Measurements from ENCODE around the gene TMEM108. TPM values are rescaled to one million over a fixed set of nuclear protein-coding genes. Genes with fewer than 3 reads are reported as not detected.

Gene TMEM108
- total and polyA plus RNA-seq, 9 donors = under 0.01 to 4.2 (median 0.46) TPM; not detected in 2

DNA sequence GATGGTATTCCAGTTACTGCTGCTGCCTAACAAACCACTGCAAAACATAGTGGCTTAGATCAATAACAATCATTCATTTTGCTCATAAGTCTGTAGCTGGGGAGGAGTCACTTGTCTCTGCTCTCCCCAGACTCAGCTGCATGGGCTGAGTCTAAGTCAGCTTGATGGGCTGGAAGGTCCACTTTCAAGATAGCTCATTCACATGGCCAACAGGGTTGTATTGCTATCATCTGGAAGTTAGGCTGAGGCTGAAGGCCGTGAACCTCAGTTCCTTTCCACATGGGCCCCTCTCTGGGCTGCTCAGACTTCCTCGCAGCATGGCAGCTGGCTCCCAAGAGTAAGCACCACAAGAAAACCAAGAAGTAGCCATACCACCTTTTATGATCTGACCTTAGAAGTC, 333.0 kb downstream of the TMEM108 start:
- TF ChIP-seq EP300 (IDR thresholded peaks at IDR 0.05) (no peak), POLR2A (IDR thresholded peaks at IDR 0.05) (no peak)
- TF ChIP-seq, protein P1, sequence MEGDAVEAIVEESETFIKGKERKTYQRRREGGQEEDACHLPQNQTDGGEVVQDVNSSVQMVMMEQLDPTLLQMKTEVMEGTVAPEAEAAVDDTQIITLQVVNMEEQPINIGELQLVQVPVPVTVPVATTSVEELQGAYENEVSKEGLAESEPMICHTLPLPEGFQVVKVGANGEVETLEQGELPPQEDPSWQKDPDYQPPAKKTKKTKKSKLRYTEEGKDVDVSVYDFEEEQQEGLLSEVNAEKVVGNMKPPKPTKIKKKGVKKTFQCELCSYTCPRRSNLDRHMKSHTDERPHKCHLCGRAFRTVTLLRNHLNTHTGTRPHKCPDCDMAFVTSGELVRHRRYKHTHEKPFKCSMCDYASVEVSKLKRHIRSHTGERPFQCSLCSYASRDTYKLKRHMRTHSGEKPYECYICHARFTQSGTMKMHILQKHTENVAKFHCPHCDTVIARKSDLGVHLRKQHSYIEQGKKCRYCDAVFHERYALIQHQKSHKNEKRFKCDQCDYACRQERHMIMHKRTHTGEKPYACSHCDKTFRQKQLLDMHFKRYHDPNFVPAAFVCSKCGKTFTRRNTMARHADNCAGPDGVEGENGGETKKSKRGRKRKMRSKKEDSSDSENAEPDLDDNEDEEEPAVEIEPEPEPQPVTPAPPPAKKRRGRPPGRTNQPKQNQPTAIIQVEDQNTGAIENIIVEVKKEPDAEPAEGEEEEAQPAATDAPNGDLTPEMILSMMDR (IDR thresholded peaks at IDR 0.05) = no peak
- intact Hi-C loops (cut with DNase I) = no loop called here
- WGBS, 3 donors = 96 to 100% (median 96%) methylated on average over 2 of the region's 2 CpGs

DNA sequence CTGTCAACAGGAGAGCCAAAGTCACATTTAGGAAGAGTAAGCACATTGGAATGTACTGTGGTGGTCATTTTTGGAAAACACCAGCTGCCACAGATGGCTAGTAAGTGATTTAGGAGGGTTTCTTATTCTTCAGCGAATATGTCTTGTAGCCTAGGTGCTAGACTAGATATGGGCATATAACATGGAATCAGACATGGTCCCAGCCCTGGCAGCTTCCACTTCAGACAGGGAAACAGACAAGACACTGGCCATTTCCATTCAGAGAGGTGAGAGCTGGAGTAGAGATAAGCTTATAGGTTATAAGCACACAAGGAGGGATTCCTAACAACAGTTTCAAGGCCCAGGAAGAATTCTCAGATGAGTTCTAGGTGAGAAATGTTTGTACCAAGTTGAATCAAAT, 333.5 kb downstream of the TMEM108 start:
- intact Hi-C loops (cut with DNase I) = no loop called here
- no peak for TF ChIP-seq EP300 (IDR thresholded peaks at IDR 0.05)
- TF ChIP-seq, protein P1 (IDR thresholded peaks at IDR 0.05) = no peak
- no peak for TF ChIP-seq POLR2A (IDR thresholded peaks at IDR 0.05)
- no peaks in the 10 kb centered on the region for H3K9me3 ChIP-seq
- DNase-seq = no peak
- WGBS, 3 donors = 88 to 94% (median 94%) methylated on average over 1 of the region's 1 CpG
- no peaks in the 10 kb centered on the region for H3K27me3 ChIP-seq
- no peak overlapping the region for H3K4me3 ChIP-seq
- H3K36me3 ChIP-seq = no peaks in the 10 kb centered on the region
- no peaks in the 10 kb centered on the region for H3K4me1 ChIP-seq (ENCODE audit: insufficient read depth)
- H3K27ac ChIP-seq = no peak overlapping the region

More for the DNA sequence above, 333.0 kb downstream of the TMEM108 start:
- Histone ChIP-seq H3K27ac (no peak overlapping the region), H3K36me3 (no peaks in the 10 kb centered on the region), H3K9me3 (no peaks in the 10 kb centered on the region), H3K4me1 (ENCODE audit: insufficient read depth) (no peaks in the 10 kb centered on the region), H3K4me3 (no peak overlapping the region), H3K27me3 (no peaks in the 10 kb centered on the region)
- DNase-seq = no peak

DNA sequence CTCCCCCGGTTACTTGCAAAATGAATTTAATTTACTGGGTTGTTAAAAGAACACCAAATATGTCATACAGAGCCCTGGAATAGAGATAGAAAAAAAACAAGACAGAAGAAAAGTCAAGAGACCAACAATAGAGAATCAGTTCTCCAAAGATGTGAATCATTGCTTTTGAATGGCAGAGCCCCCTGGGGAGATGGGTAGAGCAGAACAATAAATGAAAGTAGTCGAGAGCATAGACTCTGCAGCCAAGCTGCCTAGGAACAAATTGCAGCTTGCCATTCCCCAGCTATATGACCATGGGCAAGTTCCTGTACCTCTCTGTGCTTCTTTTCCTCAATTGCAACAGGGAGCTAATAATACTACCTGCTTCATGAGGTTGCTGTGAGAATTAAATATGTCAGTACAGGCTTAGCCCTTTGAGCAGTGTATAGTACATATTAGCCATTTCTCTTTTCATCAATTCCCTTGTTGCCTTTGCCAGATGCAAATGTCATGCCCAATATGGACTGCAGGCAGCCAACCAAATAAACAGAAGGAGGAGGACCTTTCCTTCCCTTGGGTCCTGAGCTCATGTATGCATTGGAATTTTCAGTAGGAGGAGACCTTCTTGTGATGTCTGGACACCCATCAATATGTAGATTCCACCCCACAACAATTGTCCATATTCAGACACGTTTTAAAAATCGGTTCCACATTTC, 336.7 kb downstream of the TMEM108 start:
- no peaks in the 10 kb centered on the region for H3K9me3 ChIP-seq
- no peaks in the 10 kb centered on the region for H3K4me1 ChIP-seq (ENCODE audit: insufficient read depth)
- no peak for DNase-seq
- TF ChIP-seq POLR2A (IDR thresholded peaks at IDR 0.05) = no peak
- TF ChIP-seq, protein P1 (IDR thresholded peaks at IDR 0.05) = no peak
- no peaks in the 10 kb centered on the region for H3K27me3 ChIP-seq
- 67 to 71% (median 68%) methylated on average over 4 of the region's 4 CpGs for WGBS, 3 donors
- intact Hi-C loops (cut with DNase I) = no loop called here
- no peaks in the 10 kb centered on the region for H3K36me3 ChIP-seq
- H3K27ac ChIP-seq = no peak overlapping the region
- H3K4me3 ChIP-seq = no peak overlapping the region

DNA sequence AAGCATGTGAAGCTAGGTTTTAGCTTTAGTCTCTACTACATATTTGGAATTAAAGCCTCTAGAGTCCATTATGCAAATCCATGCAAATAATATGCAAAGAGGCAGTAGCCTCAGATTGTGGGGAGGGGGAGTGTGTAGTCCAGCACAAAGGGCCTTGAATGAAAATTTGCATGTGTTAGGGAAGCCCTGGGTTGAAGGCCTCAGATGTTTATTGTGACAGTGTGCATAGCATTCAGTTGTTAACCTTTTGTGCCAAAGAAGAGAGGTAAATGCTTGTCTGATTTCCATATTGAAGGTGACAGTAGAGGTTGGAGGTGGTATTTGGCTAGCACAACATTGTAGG, 337.2 kb downstream of the TMEM108 start:
- intact Hi-C loops (cut with DNase I) = no loop called here
- Histone ChIP-seq H3K4me3 (no peak overlapping the region), H3K27ac (no peak overlapping the region), H3K9me3 (no peaks in the 10 kb centered on the region), H3K27me3 (no peaks in the 10 kb centered on the region), H3K4me1 (ENCODE audit: insufficient read depth) (no peaks in the 10 kb centered on the region), H3K36me3 (no peaks in the 10 kb centered on the region)
- no peak for TF ChIP-seq POLR2A (IDR thresholded peaks at IDR 0.05)
- TF ChIP-seq, protein P1 (IDR thresholded peaks at IDR 0.05) = no peak
- no peak for TF ChIP-seq EP300 (IDR thresholded peaks at IDR 0.05)
- DNase-seq = no peak
